ENCODE measurements around the gene PATZ1.

GRCh38 chr22:31378123-31378522 lies 32.0 kb upstream of the PATZ1 start:
- no peak for TF ChIP-seq CTCF (IDR thresholded peaks at IDR 0.05)
- TF ChIP-seq POLR2A (IDR thresholded peaks at IDR 0.05): no peak
- no peak for TF ChIP-seq EP300 (IDR thresholded peaks at IDR 0.05)
- TF ChIP-seq POLR2AphosphoS5 (IDR thresholded peaks at IDR 0.05): no peak
